GM19438 (cell line): Measurements from ENCODE around the gene PRKRA.
"Not testable (repeated sequence)": the region's sequence is repeated elsewhere in the genome, so short reads cannot be mapped to it uniquely, and the experiment has no call there.

ENCODE experiments used
- ATAC-seq: cut with Tn5 transposase; IDR thresholded peaks from one replicate; pipeline ENCODE4 v1.9.1; 2021; ENCODE audit warnings: low read depth; ENCODE audit not compliant: unreplicated experiment

Gene PRKRA

GRCh38 chr2:178415979-178416378 lies 35.0 kb downstream of the PRKRA start:
- no peak for ATAC-seq

- ATAC-seq = peak; percentile 82
These were observed 36.4 kb downstream of the PRKRA start for GRCh38 chr2:178414266-178415247.

DNA sequence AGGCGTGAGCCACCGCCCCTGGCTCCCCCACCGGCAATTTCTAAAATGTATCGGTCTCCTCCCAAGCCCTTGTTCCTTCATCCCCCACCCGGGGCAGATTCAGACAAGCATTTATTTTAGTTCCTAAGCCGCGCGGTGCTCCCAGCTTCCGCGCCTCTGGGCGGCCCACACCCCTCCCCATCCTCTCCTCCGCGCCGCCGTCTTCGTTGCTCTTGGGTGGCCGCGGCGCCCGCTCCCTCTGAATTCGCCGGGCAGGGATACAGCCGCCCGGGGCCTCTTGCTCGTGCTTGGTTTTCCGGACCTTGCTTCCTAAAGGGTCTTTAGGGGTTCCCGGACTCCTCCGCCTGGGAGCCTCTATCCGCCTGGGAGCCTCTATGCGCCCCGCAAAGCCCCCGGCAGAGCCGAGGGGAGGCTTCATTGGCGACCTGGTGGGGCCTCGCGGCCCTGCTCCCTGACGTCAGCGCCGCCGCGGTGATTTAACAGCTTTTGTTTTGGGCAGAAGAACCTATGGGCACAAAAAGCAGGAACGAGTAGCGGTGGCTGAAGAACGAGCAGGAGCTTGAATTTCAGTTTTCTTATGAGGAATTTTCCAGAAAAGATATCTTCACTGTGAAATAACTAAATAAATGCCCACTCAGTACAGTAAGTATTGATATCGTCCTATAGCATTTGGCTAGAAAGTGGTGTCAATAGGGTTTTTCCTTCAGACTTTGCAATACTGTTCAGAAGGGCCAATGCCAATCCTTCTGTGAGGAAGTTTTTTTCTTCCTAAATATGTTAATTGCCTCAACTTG lies 37.3 kb downstream of the PRKRA start:
- ATAC-seq = peak; percentile 73

- ATAC-seq = not testable (repeated sequence)
These were observed 38.5 kb downstream of the PRKRA start for GRCh38 chr2:178412453-178412852.

DNA sequence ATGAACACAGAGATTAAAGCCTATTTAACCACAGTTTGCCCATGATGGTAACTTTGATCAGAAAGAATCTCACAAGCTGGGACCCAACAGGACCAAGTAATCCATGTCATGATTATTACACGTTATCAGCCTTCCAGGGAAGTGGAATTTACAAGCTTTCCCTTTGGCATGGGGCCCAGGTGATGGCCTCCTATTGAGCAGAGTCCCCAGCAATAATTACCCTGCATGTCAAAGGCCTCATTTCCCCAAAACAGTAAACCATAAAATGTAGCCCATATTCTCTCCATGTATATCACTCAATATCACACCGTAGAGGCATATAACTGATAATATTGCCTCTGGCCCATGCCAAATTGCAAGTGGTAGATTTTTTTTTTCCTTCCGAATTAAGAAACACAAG lies 38.9 kb downstream of the PRKRA start:
- no peak for ATAC-seq

DNA sequence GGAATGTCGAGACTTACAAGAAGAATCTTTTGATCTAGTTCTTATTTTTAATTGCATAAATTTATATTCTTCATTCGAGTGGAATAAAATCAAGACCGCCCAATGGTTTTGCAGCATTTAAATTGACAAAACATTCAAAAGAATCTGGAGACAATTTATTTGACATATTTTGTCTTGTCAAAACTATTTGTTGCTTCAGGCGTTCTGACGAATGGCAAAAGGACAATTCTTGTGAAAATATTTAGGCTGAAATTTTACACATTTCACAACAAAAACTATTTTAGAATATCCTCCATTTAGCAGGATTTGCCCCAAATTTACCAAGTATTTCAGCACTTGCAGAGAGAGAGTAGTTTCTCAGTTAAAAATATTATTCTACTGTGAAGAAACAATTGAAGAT lies 41.7 kb downstream of the PRKRA start:
- no peak for ATAC-seq

DNA sequence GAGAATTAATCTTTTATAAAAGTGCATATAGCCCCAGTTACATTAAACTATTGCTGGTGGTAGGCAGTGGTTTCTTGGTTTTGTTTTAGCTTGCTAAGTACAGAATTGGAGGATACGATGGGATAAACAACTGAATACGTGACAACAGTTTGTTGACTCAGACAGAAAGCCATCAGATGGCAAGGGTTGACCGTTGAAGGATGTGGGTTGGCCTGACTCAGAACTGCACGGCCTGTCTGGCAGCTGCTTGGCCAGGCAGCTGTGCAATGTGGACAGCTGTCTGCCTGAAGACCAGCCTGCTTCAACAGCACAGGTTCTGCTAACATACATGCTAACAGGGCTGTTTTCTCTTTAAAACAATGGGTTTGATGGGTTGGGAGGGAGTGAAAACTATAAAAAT lies 46.6 kb downstream of the PRKRA start:
- peak; percentile 99 for ATAC-seq

- peak; percentile 39 for ATAC-seq
These were observed 47.2 kb downstream of the PRKRA start for GRCh38 chr2:178403671-178404306.

GRCh38 chr2:178401994-178402437 lies 49.0 kb downstream of the PRKRA start:
- no peak for ATAC-seq

- peak; percentile 77 for ATAC-seq
These were observed 53.9 kb downstream of the PRKRA start for GRCh38 chr2:178397002-178397605.

- no peak for ATAC-seq
These were observed 54.9 kb downstream of the PRKRA start for GRCh38 chr2:178395941-178396570.

DNA sequence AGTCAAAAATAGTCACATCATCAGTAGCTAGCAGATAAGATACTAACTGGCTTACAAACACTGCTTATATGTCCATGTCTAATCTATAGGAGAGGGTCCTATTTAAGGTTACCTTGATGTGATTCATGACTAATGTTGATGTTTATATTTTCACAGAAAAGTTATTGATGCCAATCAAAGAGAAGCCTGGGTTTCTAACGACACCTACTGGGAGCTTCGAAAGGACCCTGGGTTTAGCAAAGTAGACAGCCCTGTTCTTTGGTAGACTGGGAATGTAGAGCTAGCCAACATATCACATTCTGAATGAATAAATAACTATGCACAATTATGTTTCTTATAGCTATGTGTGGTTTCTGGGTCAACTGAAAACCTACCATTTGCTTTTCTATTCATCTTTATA lies 55.7 kb downstream of the PRKRA start:
- no peak for ATAC-seq

GRCh38 chr2:178394859-178395258 lies 56.1 kb downstream of the PRKRA start:
- no peak for ATAC-seq

DNA sequence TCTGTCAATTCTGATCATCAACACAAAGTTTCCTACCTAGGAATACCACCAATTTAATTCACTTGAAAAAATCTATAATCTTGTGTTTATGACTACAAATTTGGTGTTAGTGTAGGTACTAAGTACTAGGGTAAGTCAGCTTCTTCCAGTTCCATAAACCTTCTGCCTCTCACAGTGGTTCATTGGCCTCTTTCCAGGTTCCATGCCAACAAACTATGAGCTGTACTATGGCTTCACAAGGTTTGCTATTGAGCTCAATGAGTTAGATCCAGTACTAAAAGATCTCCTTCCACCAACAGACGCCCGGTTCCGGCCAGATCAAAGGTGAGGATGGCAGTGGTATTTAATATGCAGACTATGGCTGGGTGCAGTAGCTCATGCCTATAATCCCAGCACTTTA lies 58.8 kb downstream of the PRKRA start:
- ATAC-seq = no peak

DNA sequence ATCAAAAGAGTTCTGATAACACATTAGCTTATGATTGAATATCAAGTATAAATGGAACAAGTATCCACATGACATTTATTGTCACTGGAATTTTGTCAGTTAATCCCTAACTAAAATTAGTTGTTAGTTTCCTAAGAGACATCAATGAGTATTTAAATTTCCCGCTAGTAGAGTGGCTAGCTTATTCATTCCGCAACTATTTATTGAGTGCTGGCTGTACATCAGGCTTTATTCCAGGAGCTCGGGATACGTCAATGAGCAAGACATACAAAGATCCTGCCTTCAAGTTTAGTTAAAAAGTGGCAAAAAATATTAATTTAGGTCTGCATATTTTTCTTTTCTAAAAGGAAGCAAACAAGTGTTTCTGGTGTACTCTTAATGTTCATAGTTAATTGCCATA lies 59.3 kb downstream of the PRKRA start:
- no peak for ATAC-seq

DNA sequence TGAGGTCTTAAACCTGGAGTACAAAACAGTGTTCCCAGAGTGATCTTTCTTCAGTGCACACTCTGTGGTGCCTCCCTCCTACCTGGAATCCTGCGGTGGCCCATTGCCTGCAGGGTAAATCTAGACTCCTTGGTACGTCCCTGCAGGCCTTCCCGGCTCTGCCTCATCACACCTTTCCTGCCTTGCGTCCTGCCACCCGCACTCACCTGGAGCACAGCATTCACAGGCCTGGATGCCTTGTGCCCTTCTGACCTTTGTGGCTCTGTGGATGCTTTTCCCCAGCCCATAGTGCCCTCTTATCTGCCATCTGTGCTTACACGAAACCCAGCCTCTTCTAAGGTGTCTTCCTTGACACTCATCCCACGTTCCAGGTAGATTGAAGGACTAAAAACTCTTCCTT lies 62.7 kb downstream of the PRKRA start:
- ATAC-seq = no peak

GRCh38 chr2:178386986-178387597 lies 63.9 kb downstream of the PRKRA start:
- no peak for ATAC-seq

- no peak for ATAC-seq
These were observed 65.3 kb downstream of the PRKRA start for GRCh38 chr2:178385595-178386148.

DNA sequence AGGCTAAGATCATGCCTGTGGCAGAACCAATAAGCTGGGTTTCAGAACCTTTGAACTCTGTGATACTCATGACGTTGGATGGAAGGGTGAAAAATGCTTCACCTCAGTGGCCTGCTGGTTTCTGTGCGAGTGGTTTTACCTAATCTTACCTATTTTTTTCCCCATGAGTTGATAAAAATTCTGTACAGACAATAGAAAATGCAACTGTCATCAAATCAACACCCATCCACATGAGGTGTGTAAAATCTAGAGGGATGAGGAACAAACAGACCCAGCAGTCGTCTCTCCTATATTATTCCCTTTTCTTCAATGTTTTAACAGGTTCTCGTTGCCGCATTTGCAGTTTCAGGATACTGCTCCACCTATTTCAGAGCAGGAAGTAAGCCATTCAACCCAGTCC lies 67.3 kb downstream of the PRKRA start:
- no peak for ATAC-seq
